ENCODE measurements around the gene PPL. TPM values are rescaled to one million over a fixed set of nuclear protein-coding genes. Genes with fewer than 3 reads are reported as not detected.
A peak's percentile ranks its signal among the peaks of the same experiment; 100 is the strongest.

Gene PPL
- total and polyA plus RNA-seq, 2 of the 13 experiments (the other 11 are each of a cell fraction or from before 2014, with no cell fraction given): 5.7 to 6.6 TPM

DNA sequence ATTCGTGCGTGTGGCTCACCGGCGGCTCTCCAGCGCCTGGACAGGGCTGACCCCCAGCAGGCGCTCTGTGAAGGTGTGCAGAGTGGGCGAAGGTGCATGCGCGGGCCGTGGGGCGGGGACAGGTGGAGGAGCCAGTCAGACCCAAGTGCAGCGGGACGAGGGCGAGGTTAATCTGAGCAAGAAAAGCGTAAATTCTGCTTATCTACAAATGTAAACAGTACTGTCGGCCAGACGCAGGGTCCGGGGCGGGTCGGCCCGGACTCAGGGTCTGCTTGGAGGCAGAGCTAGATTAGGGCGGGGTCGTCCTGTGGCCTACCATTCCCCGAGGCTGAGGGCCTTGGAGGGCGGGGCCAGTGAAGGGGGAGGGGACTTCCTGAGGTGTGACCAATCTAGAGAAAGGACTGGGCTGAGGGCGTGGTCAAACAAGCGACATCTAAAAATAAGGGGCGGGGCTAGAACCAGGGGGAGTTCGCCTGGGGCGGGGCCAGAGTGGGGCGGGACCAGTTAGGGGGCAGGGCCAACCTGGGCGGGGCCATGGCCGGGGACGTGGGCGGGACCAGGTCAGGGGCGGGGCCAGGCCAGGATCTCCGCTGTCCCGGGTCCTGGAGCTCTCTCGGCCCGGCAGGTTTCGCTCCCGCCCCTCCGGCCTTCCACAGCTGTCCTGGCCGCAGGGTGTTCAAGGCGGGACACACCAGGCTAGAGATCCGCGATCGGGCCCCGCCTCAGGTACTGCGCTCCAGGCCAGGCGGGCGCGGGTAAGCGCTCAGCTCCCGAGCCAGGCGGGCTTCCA, 21.0 kb upstream of the PPL start, which contains the start of gene SEC14L5 (continued):
- TF ChIP-seq, protein P1, sequence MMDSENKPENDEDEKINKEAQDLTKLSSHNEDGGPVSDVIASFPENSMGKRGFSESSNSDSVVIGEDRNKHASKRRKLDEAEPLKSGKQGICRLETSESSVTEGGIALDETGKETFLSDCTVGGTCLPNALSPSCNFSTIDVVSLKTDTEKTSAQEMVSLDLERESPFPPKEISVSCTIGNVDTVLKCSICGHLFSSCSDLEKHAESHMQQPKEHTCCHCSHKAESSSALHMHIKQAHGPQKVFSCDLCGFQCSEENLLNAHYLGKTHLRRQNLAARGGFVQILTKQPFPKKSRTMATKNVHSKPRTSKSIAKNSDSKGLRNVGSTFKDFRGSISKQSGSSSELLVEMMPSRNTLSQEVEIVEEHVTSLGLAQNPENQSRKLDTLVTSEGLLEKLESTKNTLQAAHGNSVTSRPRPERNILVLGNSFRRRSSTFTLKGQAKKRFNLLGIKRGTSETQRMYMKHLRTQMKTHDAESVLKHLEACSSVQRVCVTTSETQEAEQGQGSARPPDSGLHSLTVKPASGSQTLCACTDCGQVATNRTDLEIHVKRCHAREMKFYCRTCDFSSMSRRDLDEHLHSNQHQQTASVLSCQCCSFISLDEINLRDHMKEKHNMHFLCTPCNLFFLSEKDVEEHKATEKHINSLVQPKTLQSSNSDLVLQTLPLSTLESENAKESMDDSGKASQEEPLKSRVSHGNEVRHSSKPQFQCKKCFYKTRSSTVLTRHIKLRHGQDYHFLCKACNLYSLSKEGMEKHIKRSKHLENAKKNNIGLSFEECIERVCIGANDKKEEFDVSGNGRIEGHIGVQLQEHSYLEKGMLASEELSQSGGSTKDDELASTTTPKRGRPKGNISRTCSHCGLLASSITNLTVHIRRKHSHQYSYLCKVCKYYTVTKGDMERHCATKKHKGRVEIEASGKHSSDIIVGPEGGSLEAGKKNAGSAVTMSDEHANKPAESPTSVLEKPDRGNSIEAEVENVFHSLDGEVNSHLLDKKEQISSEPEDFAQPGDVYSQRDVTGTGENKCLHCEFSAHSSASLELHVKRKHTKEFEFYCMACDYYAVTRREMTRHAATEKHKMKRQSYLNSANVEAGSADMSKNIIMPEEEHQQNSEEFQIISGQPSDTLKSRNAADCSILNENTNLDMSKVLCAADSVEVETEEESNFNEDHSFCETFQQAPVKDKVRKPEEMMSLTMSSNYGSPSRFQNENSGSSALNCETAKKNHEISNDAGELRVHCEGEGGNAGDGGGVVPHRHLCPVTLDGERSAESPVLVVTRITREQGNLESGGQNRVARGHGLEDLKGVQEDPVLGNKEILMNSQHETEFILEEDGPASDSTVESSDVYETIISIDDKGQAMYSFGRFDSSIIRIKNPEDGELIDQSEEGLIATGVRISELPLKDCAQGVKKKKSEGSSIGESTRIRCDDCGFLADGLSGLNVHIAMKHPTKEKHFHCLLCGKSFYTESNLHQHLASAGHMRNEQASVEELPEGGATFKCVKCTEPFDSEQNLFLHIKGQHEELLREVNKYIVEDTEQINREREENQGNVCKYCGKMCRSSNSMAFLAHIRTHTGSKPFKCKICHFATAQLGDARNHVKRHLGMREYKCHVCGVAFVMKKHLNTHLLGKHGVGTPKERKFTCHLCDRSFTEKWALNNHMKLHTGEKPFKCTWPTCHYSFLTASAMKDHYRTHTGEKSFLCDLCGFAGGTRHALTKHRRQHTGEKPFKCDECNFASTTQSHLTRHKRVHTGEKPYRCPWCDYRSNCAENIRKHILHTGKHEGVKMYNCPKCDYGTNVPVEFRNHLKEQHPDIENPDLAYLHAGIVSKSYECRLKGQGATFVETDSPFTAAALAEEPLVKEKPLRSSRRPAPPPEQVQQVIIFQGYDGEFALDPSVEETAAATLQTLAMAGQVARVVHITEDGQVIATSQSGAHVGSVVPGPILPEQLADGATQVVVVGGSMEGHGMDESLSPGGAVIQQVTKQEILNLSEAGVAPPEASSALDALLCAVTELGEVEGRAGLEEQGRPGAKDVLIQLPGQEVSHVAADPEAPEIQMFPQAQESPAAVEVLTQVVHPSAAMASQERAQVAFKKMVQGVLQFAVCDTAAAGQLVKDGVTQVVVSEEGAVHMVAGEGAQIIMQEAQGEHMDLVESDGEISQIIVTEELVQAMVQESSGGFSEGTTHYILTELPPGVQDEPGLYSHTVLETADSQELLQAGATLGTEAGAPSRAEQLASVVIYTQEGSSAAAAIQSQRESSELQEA (CRISPR knock-in tag; IDR thresholded peaks at IDR 0.05; ENCODE audit: not compliant biosample characterization): no peak
- TF ChIP-seq MXI1 (IDR thresholded peaks at IDR 0.05; ENCODE audit: borderline replicate concordance, low read depth, low read length) (peak; percentile 71), NFIC (IDR thresholded peaks at IDR 0.05; ENCODE audit: low read length) (no peak), POGZ (CRISPR knock-in tag; IDR thresholded peaks at IDR 0.05) (0 out of 2 replicates have a peak, but pooled peaks have one; percentile 12), FOSL2 (CRISPR knock-in tag; IDR thresholded peaks at IDR 0.05) (peak; percentile 67; the same call in 1 of the 2 replicates), BCL6 (CRISPR knock-in tag; IDR thresholded peaks at IDR 0.05) (peak; percentile 59), CREM (IDR thresholded peaks at IDR 0.05) (peak; percentile 41), CREM (CRISPR knock-in tag; IDR thresholded peaks at IDR 0.05) (no peak), BORCS8-MEF2B (CRISPR knock-in tag; IDR thresholded peaks at IDR 0.05) (peak; percentile 46), KDM1A (CRISPR knock-in tag; IDR thresholded peaks at IDR 0.05) (0 out of 2 replicates have a peak, but pooled peaks have one; percentile 27), PHF20 (CRISPR knock-in tag; IDR thresholded peaks at IDR 0.05) (0 out of 2 replicates have a peak, but pooled peaks have one; percentile 60), HES4 (CRISPR knock-in tag; IDR thresholded peaks at IDR 0.05; ENCODE audit: borderline replicate concordance) (0 out of 2 replicates have a peak, but pooled peaks have one; percentile 45)
- TF ChIP-seq, protein P2, sequence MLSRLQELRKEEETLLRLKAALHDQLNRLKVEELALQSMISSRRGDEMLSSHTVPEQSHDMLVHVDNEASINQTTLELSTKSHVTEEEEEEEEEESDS (CRISPR knock-in tag; IDR thresholded peaks at IDR 0.05; ENCODE audit: borderline replicate concordance): no peak
- TF ChIP-seq, protein P3, sequence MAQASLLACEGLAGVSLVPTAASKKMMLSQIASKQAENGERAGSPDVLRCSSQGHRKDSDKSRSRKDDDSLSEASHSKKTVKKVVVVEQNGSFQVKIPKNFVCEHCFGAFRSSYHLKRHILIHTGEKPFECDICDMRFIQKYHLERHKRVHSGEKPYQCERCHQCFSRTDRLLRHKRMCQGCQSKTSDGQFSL (CRISPR knock-in tag; IDR thresholded peaks at IDR 0.05): 0 out of 2 replicates have a peak, but pooled peaks have one; percentile 29
- TF ChIP-seq, protein P4, sequence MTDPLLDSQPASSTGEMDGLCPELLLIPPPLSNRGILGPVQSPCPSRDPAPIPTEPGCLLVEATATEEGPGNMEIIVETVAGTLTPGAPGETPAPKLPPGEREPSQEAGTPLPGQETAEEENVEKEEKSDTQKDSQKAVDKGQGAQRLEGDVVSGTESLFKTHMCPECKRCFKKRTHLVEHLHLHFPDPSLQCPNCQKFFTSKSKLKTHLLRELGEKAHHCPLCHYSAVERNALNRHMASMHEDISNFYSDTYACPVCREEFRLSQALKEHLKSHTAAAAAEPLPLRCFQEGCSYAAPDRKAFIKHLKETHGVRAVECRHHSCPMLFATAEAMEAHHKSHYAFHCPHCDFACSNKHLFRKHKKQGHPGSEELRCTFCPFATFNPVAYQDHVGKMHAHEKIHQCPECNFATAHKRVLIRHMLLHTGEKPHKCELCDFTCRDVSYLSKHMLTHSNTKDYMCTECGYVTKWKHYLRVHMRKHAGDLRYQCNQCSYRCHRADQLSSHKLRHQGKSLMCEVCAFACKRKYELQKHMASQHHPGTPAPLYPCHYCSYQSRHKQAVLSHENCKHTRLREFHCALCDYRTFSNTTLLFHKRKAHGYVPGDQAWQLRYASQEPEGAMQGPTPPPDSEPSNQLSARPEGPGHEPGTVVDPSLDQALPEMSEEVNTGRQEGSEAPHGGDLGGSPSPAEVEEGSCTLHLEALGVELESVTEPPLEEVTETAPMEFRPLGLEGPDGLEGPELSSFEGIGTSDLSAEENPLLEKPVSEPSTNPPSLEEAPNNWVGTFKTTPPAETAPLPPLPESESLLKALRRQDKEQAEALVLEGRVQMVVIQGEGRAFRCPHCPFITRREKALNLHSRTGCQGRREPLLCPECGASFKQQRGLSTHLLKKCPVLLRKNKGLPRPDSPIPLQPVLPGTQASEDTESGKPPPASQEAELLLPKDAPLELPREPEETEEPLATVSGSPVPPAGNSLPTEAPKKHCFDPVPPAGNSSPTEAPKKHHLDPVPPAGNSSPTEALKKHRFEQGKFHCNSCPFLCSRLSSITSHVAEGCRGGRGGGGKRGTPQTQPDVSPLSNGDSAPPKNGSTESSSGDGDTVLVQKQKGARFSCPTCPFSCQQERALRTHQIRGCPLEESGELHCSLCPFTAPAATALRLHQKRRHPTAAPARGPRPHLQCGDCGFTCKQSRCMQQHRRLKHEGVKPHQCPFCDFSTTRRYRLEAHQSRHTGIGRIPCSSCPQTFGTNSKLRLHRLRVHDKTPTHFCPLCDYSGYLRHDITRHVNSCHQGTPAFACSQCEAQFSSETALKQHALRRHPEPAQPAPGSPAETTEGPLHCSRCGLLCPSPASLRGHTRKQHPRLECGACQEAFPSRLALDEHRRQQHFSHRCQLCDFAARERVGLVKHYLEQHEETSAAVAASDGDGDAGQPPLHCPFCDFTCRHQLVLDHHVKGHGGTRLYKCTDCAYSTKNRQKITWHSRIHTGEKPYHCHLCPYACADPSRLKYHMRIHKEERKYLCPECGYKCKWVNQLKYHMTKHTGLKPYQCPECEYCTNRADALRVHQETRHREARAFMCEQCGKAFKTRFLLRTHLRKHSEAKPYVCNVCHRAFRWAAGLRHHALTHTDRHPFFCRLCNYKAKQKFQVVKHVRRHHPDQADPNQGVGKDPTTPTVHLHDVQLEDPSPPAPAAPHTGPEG (CRISPR knock-in tag; IDR thresholded peaks at IDR 0.05): peak; percentile 24; the same call in 1 of the 2 replicates

Measured in HepG2 (cell line).